Endothelial cell of umbilical vein (primary cell): ENCODE measurements around the gene WNK4. TPM values are rescaled to one million over a fixed set of nuclear protein-coding genes. Genes with fewer than 3 reads are reported as not detected.
A peak's percentile ranks its signal among the peaks of the same experiment; 100 is the strongest.

Experiments
- BruUV-seq: library from RNA; stranded (reverse); fragments of 400-500 nt; replicated peaks from 2 replicates; lab custom pipeline; 2021; lab: Mats Ljungman, UMichigan
- CTCF ChIA-PET: fragments of 300-600, 350-600 bp; sonication (Branson Sonifier 250); formaldehyde crosslinking; loops from one replicate; lab custom pipeline; 2021; ENCODE audit warnings: antibody characterized with exemption, inconsistent platforms; lab: Charles Lee
- POLR2A ChIA-PET: fragments of 300-600, 350-600 bp; sonication (Branson Sonifier 250); formaldehyde crosslinking; loops from one replicate; lab custom pipeline; 2021; ENCODE audit warnings: antibody characterized with exemption, inconsistent platforms; lab: Charles Lee
- DNase-seq: peaks from one replicate; pipeline ENCODE4 v3.0.0-alpha.2; 2011; ENCODE audit warnings: low read depth, low spot score
- FAIRE-seq: peaks from 2 replicates; lab custom pipeline; 2011; peaks lifted over from hg19 to GRCh38; lab: Jason Lieb, UNC
- H2AFZ ChIP-seq: 2 replicates; pipeline ENCODE4 v1.6.0; 2012; ENCODE audit warnings: low read depth, low read length, control low read depth, inconsistent platforms
- H3K27ac ChIP-seq: 2 replicates; pipeline ENCODE4 v1.5.1; 2011; ENCODE audit warnings: low read depth, mild to moderate bottlenecking, control low read depth, low read length, moderate library complexity; ENCODE audit not compliant: insufficient read depth
- H3K27me3 ChIP-seq, 2 experiments: 2 replicates each; pipeline versions ENCODE4 v1.6.0 to v1.6.1; 2011; ENCODE audit warnings: low read length in 2 of 2, mixed read lengths in 1 of 2; ENCODE audit not compliant: control insufficient read depth in 2 of 2, insufficient read depth in 2 of 2
- H3K36me3 ChIP-seq, 2 experiments: 2 replicates in 1 of 2; 3 replicates in 1 of 2; pipeline ENCODE4 v1.5.1; 2011; ENCODE audit warnings: low read length in 2 of 2, mild to moderate bottlenecking in 1 of 2, moderate library complexity in 1 of 2; ENCODE audit not compliant: control insufficient read depth in 2 of 2, insufficient read depth in 2 of 2; ENCODE audit errors: extremely low read depth in 1 of 2
- H3K4me1 ChIP-seq: 3 replicates; pipeline ENCODE4 v1.5.1; 2011; ENCODE audit warnings: mild to moderate bottlenecking, low read length; ENCODE audit not compliant: control insufficient read depth, insufficient read depth; ENCODE audit errors: extremely low read depth
- H3K4me2 ChIP-seq: 2 replicates; pipeline ENCODE4 v1.6.1; 2011; ENCODE audit warnings: low read length, control low read depth, mixed read lengths; ENCODE audit not compliant: insufficient read depth
- H3K4me3 ChIP-seq, 3 experiments: fragments of 200-600 bp in 1 of 3; sonication (generic), shearing (Covaris generic) in 1 of 3; replicated peaks in 1 of 3; 2 replicates each; pipeline ENCODE4 v1.5.1; 2011 to 2016; ENCODE audit warnings: control low read depth in 3 of 3, low read length in 3 of 3, mild to moderate bottlenecking in 2 of 3, inconsistent platforms in 1 of 3, low read depth in 1 of 3, moderate library complexity in 1 of 3; ENCODE audit not compliant: insufficient read depth in 1 of 3
- H3K79me2 ChIP-seq: 2 replicates; pipeline ENCODE4 v1.6.0; 2012; ENCODE audit warnings: low read length, inconsistent platforms; ENCODE audit not compliant: control insufficient read depth, insufficient read depth
- H3K9ac ChIP-seq: replicated peaks from 2 replicates; pipeline ENCODE3; 2011; ENCODE audit warnings: low read length, control low read depth; ENCODE audit not compliant: insufficient read depth; ENCODE audit errors: extremely low read depth
- H3K9me1 ChIP-seq: replicated peaks from 3 replicates; pipeline ENCODE4 v1.6.0; 2011; ENCODE audit warnings: mild to moderate bottlenecking, low read length; ENCODE audit not compliant: control insufficient read depth, insufficient read depth; ENCODE audit errors: extremely low read depth
- H3K9me3 ChIP-seq: replicated peaks from 2 replicates; pipeline ENCODE4 v1.5.1; 2012; ENCODE audit warnings: low read length, inconsistent platforms; ENCODE audit not compliant: control insufficient read depth, insufficient read depth
- H4K20me1 ChIP-seq: replicated peaks from 2 replicates; pipeline ENCODE3; 2011; ENCODE audit warnings: mild to moderate bottlenecking, low read length; ENCODE audit not compliant: control insufficient read depth, insufficient read depth; ENCODE audit errors: extremely low read depth
- EZH2 ChIP-seq: IDR thresholded peaks from 2 replicates; pipeline ENCODE4 v1.6.1; 2012; ENCODE audit warnings: borderline replicate concordance, low read depth, mild to moderate bottlenecking, moderate library complexity, low read length, inconsistent platforms; ENCODE audit not compliant: severe bottlenecking
- FOS ChIP-seq: IDR thresholded peaks from 2 replicates; pipeline ENCODE4 v1.6.1; 2011; ENCODE audit warnings: mild to moderate bottlenecking, low read length, moderate library complexity, borderline replicate concordance; ENCODE audit not compliant: insufficient read depth
- GATA2 ChIP-seq: IDR thresholded peaks from 2 replicates; pipeline ENCODE4 v1.7.0; 2011; ENCODE audit warnings: low read depth, mild to moderate bottlenecking, moderate library complexity, mixed read lengths, low read length; ENCODE audit not compliant: insufficient read length, insufficient read depth
- JUN ChIP-seq: IDR thresholded peaks from 2 replicates; pipeline ENCODE4 v1.6.1; 2011; ENCODE audit warnings: borderline replicate concordance, low read depth; ENCODE audit not compliant: insufficient read length, insufficient read depth
- MYC ChIP-seq: IDR thresholded peaks from one replicate; pipeline ENCODE4 v1.6.1; 2011; ENCODE audit warnings: mild to moderate bottlenecking, low read depth, low read length
- POLR2A ChIP-seq: IDR thresholded peaks from 2 replicates; pipeline ENCODE4 v1.6.1; 2012; ENCODE audit warnings: low read depth, mild to moderate bottlenecking, control low read depth, low read length
- POLR2AphosphoS5 ChIP-seq: IDR thresholded peaks from 2 replicates; pipeline ENCODE4 v1.6.1; 2012; ENCODE audit warnings: low read depth, mild to moderate bottlenecking, control low read depth, low read length, moderate library complexity; ENCODE audit not compliant: insufficient read depth
- dilution Hi-C: fragments of 300-500 bp; cut with MboI; formaldehyde crosslinking; loops from one replicate; pipeline ENCODE4 v1.15.0; 2019; ENCODE audit warnings: low sequenced_read_pairs; ENCODE audit not compliant: extremely low pct_ligation_motif_present
- intact Hi-C: fragments of 100-400 bp; cut with micrococcal nuclease; formaldehyde crosslinking; loops from one replicate; pipeline ENCODE4 v1.10.0; 2022
- polyA plus RNA-seq, 4 experiments: library from polyadenylated mRNA; depleted of rRNA in 3 of 4; stranded (reverse) in 3 of 4; unstranded in 1 of 4; fragments of >200 nt; gene quantifications; 2 replicates each; pipeline versions ENCODE4 v1.2.1 to v1.2.3, GENCODE V29; 2011 to 2012; ENCODE audit warnings: missing spikeins in 1 of 4
- total RNA-seq: library from RNA; stranded (reverse); gene quantifications from 2 replicates; pipeline ENCODE4 v1.2.3, GENCODE V29; 2021
- TF ChIP-seq, protein P1 (sequence below): IDR thresholded peaks from 2 replicates; pipeline ENCODE4 v1.6.1; 2011; ENCODE audit not compliant: insufficient read depth, insufficient read length
- TF ChIP-seq, protein P2 (sequence below), 2 donors: IDR thresholded peaks; 1 replicate in 1 of 2; 2 replicates in 1 of 2; pipeline ENCODE4 v1.5.1; 2011; ENCODE audit warnings: low read length in 2 of 2, mild to moderate bottlenecking in 2 of 2, moderate library complexity in 2 of 2, control low read depth in 1 of 2, inconsistent platforms in 1 of 2, low read depth in 1 of 2; ENCODE audit not compliant: insufficient read depth in 1 of 2; ENCODE audit errors: extremely low read depth in 1 of 2

Gene WNK4
- total and polyA plus RNA-seq, 2 donors (not counting 3 experiments of a cell fraction or from before 2014, with no cell fraction given), result 0.84 to 1.9 TPM

DNA sequence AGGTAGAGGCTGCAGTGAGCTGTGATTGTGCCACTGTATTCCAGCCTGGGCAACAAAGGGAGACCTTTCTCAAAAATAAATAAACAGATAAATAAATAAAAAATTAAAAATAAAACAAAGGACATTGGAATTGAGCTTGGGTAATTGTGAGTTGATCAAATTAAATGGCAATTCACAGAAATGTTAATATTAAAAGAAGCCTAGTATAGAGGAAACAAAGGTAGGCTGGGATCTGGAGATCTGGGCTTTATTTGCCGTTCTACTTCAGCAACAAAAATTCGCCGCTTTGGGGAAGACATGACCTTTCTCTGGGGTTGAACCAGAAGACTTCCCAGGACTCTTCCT, 7.5 kb upstream of the WNK4 start:
- intact Hi-C loops, result loop anchor here (1.0 kb wide), 1 partner anchor 10 kb away; no protein-coding TSS in a partner anchor
- Histone ChIP-seq H3K9me3 (no peaks in the 10 kb centered on the region), H3K4me2 (peak overlapping the region; percentile 25), H2AFZ (peak overlapping the region; percentile 27), H3K27ac (peak overlapping the region; percentile 73), H4K20me1 (no peaks in the 10 kb centered on the region), H3K27me3 (no peaks in the 10 kb centered on the region), H3K36me3 (no peaks in the 10 kb centered on the region), H3K79me2 (no peaks in the 10 kb centered on the region), H3K9me1 (no peaks in the 10 kb centered on the region), H3K4me1 (peaks cover 26% of the 10 kb centered on the region), H3K9ac (peak overlapping the region; percentile 67), H3K4me3 (peak overlapping the region in 2 of 3 experiments; percentile 68 to 71)
- dilution Hi-C loops, result no loop called here
- no peak for TF ChIP-seq EZH2
- TF ChIP-seq MYC, result no peak
- TF ChIP-seq, protein P1, sequence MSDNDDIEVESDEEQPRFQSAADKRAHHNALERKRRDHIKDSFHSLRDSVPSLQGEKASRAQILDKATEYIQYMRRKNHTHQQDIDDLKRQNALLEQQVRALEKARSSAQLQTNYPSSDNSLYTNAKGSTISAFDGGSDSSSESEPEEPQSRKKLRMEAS, result no peak
- TF ChIP-seq, protein P2, sequence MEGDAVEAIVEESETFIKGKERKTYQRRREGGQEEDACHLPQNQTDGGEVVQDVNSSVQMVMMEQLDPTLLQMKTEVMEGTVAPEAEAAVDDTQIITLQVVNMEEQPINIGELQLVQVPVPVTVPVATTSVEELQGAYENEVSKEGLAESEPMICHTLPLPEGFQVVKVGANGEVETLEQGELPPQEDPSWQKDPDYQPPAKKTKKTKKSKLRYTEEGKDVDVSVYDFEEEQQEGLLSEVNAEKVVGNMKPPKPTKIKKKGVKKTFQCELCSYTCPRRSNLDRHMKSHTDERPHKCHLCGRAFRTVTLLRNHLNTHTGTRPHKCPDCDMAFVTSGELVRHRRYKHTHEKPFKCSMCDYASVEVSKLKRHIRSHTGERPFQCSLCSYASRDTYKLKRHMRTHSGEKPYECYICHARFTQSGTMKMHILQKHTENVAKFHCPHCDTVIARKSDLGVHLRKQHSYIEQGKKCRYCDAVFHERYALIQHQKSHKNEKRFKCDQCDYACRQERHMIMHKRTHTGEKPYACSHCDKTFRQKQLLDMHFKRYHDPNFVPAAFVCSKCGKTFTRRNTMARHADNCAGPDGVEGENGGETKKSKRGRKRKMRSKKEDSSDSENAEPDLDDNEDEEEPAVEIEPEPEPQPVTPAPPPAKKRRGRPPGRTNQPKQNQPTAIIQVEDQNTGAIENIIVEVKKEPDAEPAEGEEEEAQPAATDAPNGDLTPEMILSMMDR (IDR thresholded peaks at IDR 0.05; ENCODE audit: extremely low read depth in 1 of 2, insufficient read depth in 1 of 2, low read depth in 1 of 2, low read length in 2 of 2), result no peak
- no peak for TF ChIP-seq POLR2AphosphoS5
- no peak for TF ChIP-seq JUN
- TF ChIP-seq FOS, result no peak
- TF ChIP-seq POLR2A, result no peak
- no peak for TF ChIP-seq GATA2
- POLR2A ChIA-PET, result interaction anchor here (1.1 to 1.5 kb wide), 3 partner anchors 9 to 12 kb away, joined by 3 to 6 read pairs (median 4); partner anchors contain the start of gene RAMP2
- FAIRE-seq, result no peak
- no TSS peak for BruUV-seq
- CTCF ChIA-PET, result interaction anchor here (0.7 to 4.8 kb wide), 11 partner anchors 10 to 225 kb away, joined by 3 to 53 read pairs (median 5); partner anchors contain the start of genes BECN1, CNTD1, COA3 and PSMC3IP
- no peak for DNase-seq
